ENCODE results near the gene SEC16B.

SEC16B gene

DNA sequence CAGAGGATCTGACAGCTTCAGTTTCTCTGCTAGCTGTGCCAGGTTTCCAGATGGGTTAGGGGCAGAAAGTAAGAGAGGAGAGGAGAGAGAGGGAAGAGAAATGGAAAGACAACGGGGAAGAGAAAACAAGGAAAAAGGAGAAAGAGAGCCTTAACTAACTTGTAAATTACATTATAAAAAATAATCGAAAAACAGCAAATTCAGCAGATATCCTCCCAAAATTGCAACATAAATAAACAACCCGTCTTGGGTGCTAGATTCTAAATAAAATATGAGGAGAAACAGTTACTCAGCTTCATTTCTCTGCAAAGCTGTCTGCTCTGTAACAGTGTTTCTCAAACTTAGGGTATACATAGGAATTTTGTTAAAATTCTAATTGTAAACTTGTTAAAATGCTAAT is 29.2 kb downstream of the SEC16B start:
- DNase-seq = no peak

- no peak for DNase-seq
Observed at GRCh38 chr1:177937931-177938330, 31.9 kb downstream of the SEC16B start.

DNA sequence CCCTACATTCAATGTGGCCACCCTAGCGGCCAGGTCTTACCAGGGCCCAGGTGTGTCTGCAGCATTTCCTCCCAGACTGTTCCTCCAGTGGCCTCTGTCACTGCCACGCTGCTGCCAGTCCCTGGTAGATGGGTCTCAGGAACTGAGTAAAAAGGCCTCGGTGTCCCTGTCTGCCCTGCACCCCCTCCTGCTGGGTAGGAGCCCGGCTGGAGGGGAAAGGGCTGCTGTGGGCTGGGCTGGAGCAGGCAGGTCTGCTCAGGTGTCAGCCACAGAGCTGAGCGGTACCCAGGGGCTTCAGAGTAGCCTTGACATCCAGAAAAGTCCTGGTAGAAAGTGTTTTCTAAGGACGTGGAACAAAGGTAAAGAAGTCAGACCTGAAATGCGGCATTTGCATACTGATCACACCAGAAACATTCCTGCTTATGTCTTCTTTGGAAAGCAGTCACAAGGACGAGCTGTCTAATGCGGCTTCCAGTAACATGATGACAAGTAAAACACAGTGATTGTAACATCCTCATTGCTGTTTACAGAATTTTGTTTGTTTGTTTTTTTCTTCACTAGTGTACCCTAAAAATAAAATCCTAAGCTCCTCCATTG is 32.6 kb downstream of the SEC16B start:
- no peak for DNase-seq

- DNase-seq = no peak
Observed at GRCh38 chr1:177935638-177936415, 34.0 kb downstream of the SEC16B start.

- DNase-seq = no peak
Observed at GRCh38 chr1:177934927-177935326, 34.9 kb downstream of the SEC16B start.

DNA sequence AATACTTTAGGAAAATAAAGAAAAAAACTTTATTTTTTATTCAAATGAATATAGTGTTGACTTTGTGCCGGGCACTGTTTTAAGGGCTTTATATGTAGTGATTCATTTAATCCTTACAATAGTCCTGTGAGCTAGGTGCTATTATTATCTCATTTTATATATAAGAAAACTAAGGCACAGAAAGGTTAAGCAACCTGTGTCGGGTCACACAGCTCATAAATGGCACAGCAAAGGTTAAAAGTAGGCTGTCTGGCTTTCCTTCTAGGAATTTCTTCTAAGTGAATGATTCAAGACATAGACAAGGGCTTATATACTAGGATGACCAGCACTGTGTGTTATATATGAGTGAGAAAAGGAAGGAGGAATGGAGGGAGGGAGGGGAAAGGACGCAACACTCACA is 35.4 kb downstream of the SEC16B start:
- DNase-seq = no peak

DNA sequence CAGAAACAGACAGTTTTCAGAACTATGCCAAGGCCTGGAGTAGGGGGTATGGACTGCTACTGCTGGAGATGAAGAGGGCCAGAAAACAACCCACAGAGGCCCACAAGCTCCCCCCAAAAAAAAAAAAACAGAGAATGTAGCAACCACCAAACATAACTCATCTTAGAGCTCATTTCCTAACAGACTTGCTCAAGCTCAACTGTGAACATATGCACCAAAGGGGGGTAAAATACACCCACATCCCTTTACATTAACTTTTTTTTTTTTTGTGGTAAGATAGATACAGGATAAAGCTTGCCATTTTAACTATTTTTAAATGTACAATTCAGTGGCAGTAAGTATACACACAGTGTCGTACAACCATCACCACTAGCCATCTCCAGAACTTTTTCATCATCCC is 36.0 kb downstream of the SEC16B start:
- DNase-seq = no peak

DNA sequence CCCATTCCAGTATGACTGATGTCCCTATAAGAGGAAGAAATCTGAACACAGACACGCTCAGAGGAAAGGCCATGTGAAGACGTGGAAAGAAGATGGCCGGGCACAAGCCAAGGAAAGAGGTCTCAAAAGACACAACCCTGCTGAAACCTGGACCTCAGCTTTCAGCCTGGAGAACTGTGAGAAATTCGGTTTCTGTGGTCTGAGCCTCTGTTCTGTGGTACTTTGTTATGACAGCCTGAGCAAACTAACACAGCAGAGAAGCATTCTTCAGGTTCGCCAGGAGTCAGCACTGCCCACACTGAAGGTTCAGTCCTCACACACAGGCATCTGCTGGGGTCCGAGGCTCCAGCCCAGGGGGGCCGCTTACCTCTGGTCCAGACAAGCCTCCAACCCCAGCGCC is 37.7 kb downstream of the SEC16B start:
- DNase-seq = no peak

GRCh38 chr1:177928952-177929351 is 40.9 kb downstream of the SEC16B start:
- DNase-seq = no peak

GRCh38 chr1:177928194-177928593 is 41.7 kb downstream of the SEC16B start:
- DNase-seq = no peak

DNA sequence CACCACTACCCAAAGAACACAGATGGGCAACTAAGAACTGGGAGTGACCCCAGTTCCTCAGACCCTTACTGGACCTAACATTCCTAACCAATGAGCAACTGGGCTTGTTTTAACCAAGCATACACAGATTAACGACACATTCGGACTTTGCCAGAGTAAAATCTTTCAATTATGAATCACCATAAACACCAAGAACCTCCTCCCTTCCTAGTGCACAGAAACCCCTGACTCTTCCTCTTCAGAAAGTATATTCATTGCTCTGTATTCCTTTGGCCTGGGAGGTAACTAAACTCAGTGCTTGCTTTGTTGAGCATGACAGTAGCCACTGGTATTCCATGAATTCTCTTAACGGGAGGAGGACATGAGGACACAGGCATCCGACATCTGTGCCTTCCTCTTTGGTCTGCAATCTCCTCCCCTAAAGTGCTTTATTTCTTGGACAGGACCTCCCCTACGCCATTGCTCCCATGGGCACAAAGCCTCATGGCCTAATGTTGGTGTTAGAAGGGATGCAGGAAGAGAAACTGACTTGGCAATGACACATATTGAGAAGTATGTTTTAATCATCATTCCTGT is 42.7 kb downstream of the SEC16B start:
- no peak for DNase-seq

DNA sequence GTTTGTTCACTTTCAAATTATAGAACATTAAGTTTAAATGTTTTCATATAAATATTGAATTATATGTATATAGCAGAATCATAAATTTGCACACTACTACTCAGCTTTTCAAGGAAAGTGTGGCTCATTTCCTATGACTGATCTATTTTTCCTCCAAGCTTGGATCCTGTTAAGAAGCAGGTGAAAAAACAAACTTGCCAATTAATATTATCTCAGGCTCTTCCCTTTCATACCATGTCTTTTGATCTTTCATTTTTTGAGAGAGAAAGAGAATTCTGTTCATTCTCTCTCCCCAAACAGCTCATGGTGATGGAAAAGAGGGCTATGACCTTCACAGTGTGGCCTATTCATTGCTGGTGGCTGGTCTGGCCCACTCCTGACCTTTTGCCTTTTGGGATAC is 43.7 kb downstream of the SEC16B start:
- DNase-seq = no peak

GRCh38 chr1:177925006-177925405 is 44.9 kb downstream of the SEC16B start:
- no peak for DNase-seq

DNA sequence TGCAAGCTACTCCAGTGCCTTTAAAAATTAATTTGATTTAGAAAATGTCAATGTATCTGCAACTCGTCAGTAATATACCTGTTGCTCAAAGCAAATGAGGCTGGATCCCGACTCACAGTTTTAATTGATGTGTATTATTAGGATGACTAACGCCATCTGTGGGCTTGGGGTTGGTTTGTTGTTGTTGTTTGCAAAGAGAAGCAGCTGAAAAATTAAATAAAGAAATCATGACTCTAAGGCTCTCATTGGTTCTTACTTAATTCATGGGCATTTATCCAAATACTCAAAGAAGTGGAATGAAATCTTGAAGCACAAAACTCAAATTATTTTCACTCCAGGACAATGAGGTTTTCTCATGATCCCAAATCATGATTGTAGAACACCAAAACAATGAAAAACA is 46.4 kb downstream of the SEC16B start:
- no peak for DNase-seq

GRCh38 chr1:177922209-177922608 is 47.6 kb downstream of the SEC16B start:
- DNase-seq = no peak

DNA sequence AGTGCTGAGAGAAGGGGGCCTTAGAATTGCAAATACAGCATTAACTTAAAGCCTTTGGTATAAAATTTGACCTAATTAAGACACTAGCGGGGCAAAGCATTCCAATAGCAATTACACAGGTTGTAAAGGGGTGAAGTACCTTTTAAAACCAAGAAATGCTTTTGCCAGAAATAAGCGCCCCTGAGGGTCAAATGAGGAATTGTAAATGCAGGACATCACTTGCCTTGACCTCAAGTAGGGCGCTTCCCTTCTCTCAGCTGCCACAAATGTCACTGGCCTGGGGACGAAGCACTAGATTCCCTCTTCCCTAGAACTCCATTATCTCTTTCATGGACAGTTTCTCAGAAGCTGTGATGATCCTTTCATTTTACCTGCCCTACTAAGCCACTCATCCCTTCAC is 48.3 kb downstream of the SEC16B start:
- DNase-seq = no peak

DNA sequence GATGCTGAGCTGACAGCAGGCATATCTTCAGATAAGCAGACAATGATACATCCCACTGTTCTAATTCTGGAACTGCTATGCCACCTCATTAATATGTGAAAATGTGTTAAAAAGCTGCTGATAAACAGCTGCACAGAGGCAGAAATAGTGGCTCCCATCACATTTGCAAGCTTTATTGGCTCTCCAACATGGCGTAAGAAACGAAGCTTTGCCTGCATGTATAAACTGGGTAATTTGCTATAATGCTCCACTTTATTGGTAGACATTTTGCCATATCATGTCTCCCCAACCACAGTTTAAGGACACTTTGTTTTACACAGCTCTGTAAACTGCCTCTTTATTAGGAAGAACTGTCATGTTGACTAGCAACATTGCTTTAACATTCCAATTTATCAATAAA is 49.8 kb downstream of the SEC16B start:
- DNase-seq = no peak

DNA sequence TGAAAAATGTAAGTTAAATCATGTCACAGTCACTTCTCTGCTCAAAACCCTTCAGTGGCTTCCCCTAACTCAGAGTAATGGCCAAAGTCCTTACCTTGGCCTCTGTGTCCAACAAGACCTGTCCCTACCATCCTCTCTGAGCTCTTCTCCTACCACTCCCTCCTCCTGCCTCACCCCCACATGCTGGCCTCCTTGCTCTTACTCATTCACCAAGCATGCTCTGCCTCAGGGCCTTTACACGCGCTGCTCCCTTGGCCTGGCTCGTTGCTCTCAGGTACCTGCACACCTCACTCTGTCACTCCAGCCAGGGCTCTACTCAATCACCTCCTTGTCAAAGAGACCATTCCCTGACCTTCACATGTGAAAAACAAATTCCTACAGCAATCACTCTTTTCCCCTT is 54.2 kb downstream of the SEC16B start:
- no peak for DNase-seq

DNA sequence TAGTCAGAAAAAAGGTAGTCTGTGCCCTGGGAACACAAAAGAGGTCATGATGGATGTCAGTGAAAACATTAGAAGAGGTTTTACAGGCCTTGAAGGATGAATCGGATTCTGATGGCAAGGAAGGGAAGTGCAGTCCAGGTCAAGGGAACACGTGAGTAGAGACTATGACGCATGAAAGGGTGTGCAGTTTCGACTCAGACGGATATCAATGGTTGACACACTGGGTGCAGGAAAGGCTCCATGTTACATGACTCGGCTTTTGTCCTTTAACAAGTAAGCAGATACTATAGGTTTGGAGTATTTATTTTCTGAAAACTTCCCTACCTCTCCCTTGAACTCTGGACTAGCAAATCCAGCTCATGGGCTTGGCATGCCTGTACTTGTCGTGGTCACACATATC is 55.3 kb downstream of the SEC16B start:
- no peak for DNase-seq

GRCh38 chr1:177913762-177914540 is 55.9 kb downstream of the SEC16B start:
- DNase-seq = no peak

DNA sequence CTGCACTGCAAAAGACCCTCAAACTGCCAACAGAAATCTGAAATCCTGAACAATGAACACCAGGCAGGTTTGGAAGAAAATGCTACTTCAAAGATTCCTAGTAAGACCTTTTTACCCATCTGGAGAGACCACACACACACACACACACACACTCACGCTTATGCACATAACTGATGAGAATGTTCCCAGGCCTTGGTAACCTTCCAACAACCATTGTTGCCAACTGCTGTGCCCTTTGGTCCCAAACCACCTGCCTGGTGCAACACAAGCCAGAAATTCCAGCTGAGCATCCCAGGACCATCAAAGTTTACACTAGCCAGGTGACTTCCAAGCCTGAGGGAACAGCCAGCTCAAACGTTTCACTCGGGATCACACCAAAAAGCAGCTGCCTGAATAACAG is 56.9 kb downstream of the SEC16B start:
- DNase-seq = no peak

GRCh38 chr1:177909416-177909815 is 60.4 kb downstream of the SEC16B start:
- DNase-seq = no peak

DNA sequence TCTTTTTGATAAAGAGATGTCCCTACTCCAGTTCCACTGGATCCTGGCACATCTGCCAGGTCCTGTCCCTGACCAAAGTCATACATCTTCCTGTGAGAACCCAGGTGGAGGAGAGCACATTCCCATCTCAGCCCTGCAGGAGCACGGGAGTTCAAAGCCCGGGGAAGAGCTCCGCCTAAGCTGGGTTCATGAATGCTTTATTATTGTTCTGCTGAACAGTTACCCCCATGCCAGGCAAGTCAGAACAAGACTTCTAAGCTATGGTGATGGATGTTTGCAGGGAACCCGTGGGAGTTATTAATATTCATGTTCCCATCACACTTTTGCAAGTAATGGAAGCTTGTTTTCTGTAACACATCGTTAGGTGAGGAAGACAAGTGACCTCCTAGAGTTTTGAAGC is 62.9 kb downstream of the SEC16B start:
- no peak for DNase-seq

GRCh38 chr1:177905686-177906085 is 64.2 kb downstream of the SEC16B start:
- no peak for DNase-seq
